Naive thymus-derived CD8-positive, alpha-beta T cell (primary cell): ENCODE measurements around the gene TNF. TPM values are rescaled to one million over a fixed set of nuclear protein-coding genes. Genes with fewer than 3 reads are reported as not detected.

Experiments
- ATAC-seq, 2 donors: fragments of 150-1000 bp; cut with Tn5 transposase in 1 of 2; sonication (Bioruptor Pico), chemical (Tn5 transposase) in 1 of 2; 1 replicate in 1 of 2; 2 replicates in 1 of 2; pipeline ENCODE4 v1.10.0; 2021; ENCODE audit warnings: mild to moderate bottlenecking in 2 of 2, moderate library complexity in 2 of 2
- POLR2A ChIA-PET: fragments of 350-600 bp; sonication (Branson Sonifier 250); formaldehyde crosslinking; loops from one replicate; lab custom pipeline; 2021; ENCODE audit warnings: antibody characterized with exemption; lab: Charles Lee
- DNase-seq, 10 donors: peaks; one replicate each; pipeline versions ENCODE4 v3.0.0 to v3.0.0-alpha.2; 2020 to 2022
- H3K27ac Mint-ChIP-seq, 10 donors: one replicate each; pipeline ENCODE4 v1.8.0; 2020 to 2022; ENCODE audit warnings: mild to moderate bottlenecking in 10 of 10, mixed read lengths in 10 of 10, moderate library complexity in 4 of 10, inconsistent platforms in 1 of 10
- H3K27me3 Mint-ChIP-seq, 5 donors: one replicate each; pipeline ENCODE4 v1.8.0; 2021 to 2022; ENCODE audit warnings: mixed read lengths in 5 of 5
- H3K36me3 Mint-ChIP-seq, 3 donors: one replicate each; pipeline ENCODE4 v1.8.0; 2020 to 2022; ENCODE audit warnings: mixed read lengths in 3 of 3, mild to moderate bottlenecking in 2 of 3, inconsistent platforms in 1 of 3
- H3K4me1 Mint-ChIP-seq, 4 donors: one replicate each; pipeline ENCODE4 v1.8.0; 2021 to 2022; ENCODE audit warnings: mixed read lengths in 4 of 4
- H3K4me3 Mint-ChIP-seq, 10 donors: one replicate each; pipeline ENCODE4 v1.8.0; 2020 to 2022; ENCODE audit warnings: mild to moderate bottlenecking in 10 of 10, mixed read lengths in 10 of 10, moderate library complexity in 6 of 10, inconsistent platforms in 1 of 10
- H3K9me3 Mint-ChIP-seq, 9 donors: one replicate each; pipeline ENCODE4 v1.8.0; 2020 to 2022; ENCODE audit warnings: mixed read lengths in 9 of 9, mild to moderate bottlenecking in 3 of 9, inconsistent platforms in 1 of 9, moderate library complexity in 1 of 9
- polyA plus RNA-seq, 3 donors: library from polyadenylated mRNA; unstranded; fragments of 300-500 nt; fragmentation: Illumina TruSeq; gene quantifications; one replicate each; pipeline ENCODE4 v1.2.3, GENCODE V29; 2021
- total RNA-seq, 8 experiments: library from RNA in 2 of 8; stranded (reverse) in 2 of 8; gene quantifications; one replicate each; pipeline ENCODE4 v1.2.3 and lab custom pipeline; 2021 to 2026

The TNF gene
- total and polyA plus RNA-seq, 5 experiments from 2014 or later, result 0.11 to 2.3 (median 0.53) TPM

GRCh38 chr6:31575952-31576685 is 754 bp downstream of the TNF start:
- DNase-seq, result peak in 1 of 10 donors; percentile 41

GRCh38 chr6:31576897-31577578 is 1.7 kb downstream of the TNF start:
- DNase-seq (peak in 1 of 10 donors; percentile 52), ATAC-seq (no peak)
- peaks cover 7 to 14% (median 12%) of the 10 kb centered on the region in 3 donors for H3K36me3 Mint-ChIP-seq
- POLR2A ChIA-PET, result interaction anchor here (1.0 to 38.0 kb wide), 6 partner anchors 5 to 395 kb away, joined by 3 to 1584 read pairs (median 38); partner anchors contain the start of genes ATP6V1G2, DDX39B, DXO and LST1
- H3K27ac Mint-ChIP-seq, result peak overlapping the region; percentile 51 to 100 (median 98)
- peak overlapping the region; percentile 41 to 91 (median 83) for H3K4me3 Mint-ChIP-seq
- H3K9me3 Mint-ChIP-seq, result no peaks in the 10 kb centered on the region
- H3K4me1 Mint-ChIP-seq, result peaks cover 45 to 87% (median 81%) of the 10 kb centered on the region in 4 donors
- no peaks in the 10 kb centered on the region for H3K27me3 Mint-ChIP-seq

More at GRCh38 chr6:31575952-31576685, 754 bp downstream of the TNF start:
- Mint-ChIP-seq H3K4me1 (peaks cover 49 to 94% (median 88%) of the 10 kb centered on the region in 4 donors), H3K27me3 (no peaks in the 10 kb centered on the region), H3K4me3 (peak overlapping the region; percentile 52 to 91 (median 83)), H3K36me3 (peaks cover 3 to 11% (median 4%) of the 10 kb centered on the region in 3 donors), H3K27ac (peak overlapping the region; percentile 81 to 100 (median 98)), H3K9me3 (no peaks in the 10 kb centered on the region)
- POLR2A ChIA-PET, result interaction anchor here (1.1 to 38.0 kb wide), 5 partner anchors 4 to 139 kb away, joined by 3 to 1584 read pairs (median 68); partner anchors contain the start of genes ATP6V1G2, DDX39B, LST1 and LTA
- no peak for ATAC-seq

DNA sequence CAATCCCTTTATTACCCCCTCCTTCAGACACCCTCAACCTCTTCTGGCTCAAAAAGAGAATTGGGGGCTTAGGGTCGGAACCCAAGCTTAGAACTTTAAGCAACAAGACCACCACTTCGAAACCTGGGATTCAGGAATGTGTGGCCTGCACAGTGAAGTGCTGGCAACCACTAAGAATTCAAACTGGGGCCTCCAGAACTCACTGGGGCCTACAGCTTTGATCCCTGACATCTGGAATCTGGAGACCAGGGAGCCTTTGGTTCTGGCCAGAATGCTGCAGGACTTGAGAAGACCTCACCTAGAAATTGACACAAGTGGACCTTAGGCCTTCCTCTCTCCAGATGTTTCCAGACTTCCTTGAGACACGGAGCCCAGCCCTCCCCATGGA is 2.2 kb downstream of the TNF start:
- H3K36me3 Mint-ChIP-seq, result peaks cover 7 to 12% (median 12%) of the 10 kb centered on the region in 3 donors
- DNase-seq (peak in 1 of 10 donors; percentile 18), ATAC-seq (no peak)
- H3K4me3 Mint-ChIP-seq, result peak overlapping the region in 5 of 10 donors; percentile 12 to 89 (median 52)
- POLR2A ChIA-PET, result interaction anchor here (1.0 to 38.0 kb wide), 5 partner anchors 6 to 395 kb away, joined by 4 to 1584 read pairs (median 68); partner anchors contain the start of genes ATP6V1G2, DDX39B, DXO and LST1
- no peaks in the 10 kb centered on the region for H3K9me3 Mint-ChIP-seq
- peak overlapping the region in 6 of 10 donors; percentile 22 to 100 (median 84) for H3K27ac Mint-ChIP-seq
- peaks cover 44 to 87% (median 81%) of the 10 kb centered on the region in 4 donors for H3K4me1 Mint-ChIP-seq
- no peaks in the 10 kb centered on the region for H3K27me3 Mint-ChIP-seq

DNA sequence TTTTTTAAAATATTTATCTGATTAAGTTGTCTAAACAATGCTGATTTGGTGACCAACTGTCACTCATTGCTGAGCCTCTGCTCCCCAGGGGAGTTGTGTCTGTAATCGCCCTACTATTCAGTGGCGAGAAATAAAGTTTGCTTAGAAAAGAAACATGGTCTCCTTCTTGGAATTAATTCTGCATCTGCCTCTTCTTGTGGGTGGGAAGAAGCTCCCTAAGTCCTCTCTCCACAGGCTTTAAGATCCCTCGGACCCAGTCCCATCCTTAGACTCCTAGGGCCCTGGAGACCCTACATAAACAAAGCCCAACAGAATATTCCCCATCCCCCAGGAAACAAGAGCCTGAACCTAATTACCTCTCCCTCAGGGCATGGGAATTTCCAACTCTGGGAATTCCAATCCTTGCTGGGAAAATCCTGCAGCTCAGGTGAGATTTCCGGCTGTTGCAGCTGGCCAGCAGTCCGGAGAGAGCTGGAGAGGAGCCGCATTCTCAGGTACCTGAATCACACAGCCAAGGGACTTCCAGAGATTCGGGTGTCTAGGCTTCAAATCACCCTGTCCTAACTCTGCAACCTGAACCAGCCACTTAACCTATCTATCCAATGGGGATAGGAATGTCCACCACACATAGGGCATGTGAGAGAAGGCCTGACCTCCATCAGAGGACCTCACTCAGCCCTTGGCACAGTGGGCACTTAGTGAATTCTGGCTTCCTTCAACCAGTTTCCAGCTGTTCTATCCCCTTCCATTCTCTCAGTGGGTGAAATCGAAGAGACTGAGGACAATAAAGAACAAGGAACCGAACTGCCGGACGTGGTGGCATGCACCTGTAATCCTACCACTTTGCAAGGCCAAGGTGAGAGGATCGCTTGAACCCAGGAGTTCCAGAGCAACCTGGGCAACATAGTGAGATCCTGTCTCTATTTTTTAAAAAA is 3.1 kb downstream of the TNF start:
- Mint-ChIP-seq H3K27ac (peak overlapping the region in 9 of 10 donors; percentile 85 to 100 (median 91)), H3K4me1 (peaks cover 40 to 87% (median 80%) of the 10 kb centered on the region in 4 donors), H3K36me3 (peaks cover 7 to 12% (median 11%) of the 10 kb centered on the region in 3 donors), H3K9me3 (no peaks in the 10 kb centered on the region), H3K4me3 (peak overlapping the region in 9 of 10 donors; percentile 6 to 99 (median 76)), H3K27me3 (no peaks in the 10 kb centered on the region)
- POLR2A ChIA-PET, result interaction anchor here (0.6 to 38.0 kb wide), 6 partner anchors 7 to 394 kb away, joined by 3 to 1584 read pairs (median 36); partner anchors contain the start of genes ATP6V1G2, DXO, LST1 and LTA
- DNase-seq (peak in 1 of 10 donors; percentile 22), ATAC-seq (no peak)

GRCh38 chr6:31579119-31579505 is 3.7 kb downstream of the TNF start:
- H3K4me3 Mint-ChIP-seq, result peak overlapping the region in 9 of 10 donors; percentile 56 to 99 (median 98)
- peaks cover 34 to 87% (median 76%) of the 10 kb centered on the region in 4 donors for H3K4me1 Mint-ChIP-seq
- H3K27ac Mint-ChIP-seq, result peak overlapping the region; percentile 85 to 100 (median 95)
- H3K9me3 Mint-ChIP-seq, result no peaks in the 10 kb centered on the region
- POLR2A ChIA-PET, result interaction anchor here (1.2 to 38.0 kb wide), 5 partner anchors 6 to 42 kb away, joined by 3 to 1584 read pairs (median 68); partner anchors contain the start of genes ATP6V1G2, LST1, LTA and LTB
- peak in 1 of 10 donors; percentile 24 for DNase-seq
- ATAC-seq, result no peak
- peaks cover 7 to 12% (median 11%) of the 10 kb centered on the region in 3 donors for H3K36me3 Mint-ChIP-seq
- no peaks in the 10 kb centered on the region for H3K27me3 Mint-ChIP-seq

DNA sequence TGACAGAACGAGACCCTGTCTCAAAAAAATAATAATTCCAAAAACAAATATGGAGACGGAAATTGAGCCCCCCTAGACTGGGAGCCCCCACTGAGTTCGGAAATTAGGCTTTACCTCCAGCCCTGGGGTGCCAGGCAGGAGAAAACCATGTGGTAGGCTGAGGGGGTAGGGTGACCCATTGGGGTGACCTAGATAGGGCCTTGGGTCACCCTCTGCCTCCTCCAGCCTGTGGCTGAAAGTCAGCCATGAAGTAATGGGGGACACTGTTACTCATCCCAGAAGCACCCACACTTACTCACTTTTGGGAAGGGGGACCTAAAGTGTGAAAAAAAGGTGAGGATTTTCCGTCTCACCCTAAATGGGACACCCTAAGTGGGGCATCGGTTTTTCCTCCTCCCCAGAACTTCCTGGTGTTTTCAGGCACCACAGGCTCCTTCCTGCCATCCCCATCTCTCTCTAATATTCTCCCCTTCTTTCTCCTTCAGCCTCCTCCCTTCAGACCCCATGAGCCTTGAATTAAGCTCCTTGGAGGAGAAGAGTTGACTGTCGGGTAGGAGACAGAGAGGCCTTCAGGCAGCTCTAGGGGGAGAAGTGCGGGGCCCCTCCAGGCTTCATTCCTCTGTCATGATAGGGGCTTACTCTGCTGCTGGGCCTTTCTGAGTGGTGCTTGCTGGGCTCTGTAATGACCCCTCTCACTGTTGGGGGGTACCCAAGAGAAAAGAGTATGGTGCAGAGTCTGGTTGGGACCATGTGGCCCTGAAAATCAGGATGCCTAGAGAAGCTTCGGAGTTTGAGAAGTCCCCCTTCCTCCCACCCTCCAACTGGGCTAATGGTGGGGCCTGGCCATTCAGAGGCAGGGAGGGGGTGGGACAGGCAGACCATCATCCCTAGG is 4.4 kb downstream of the TNF start:
- DNase-seq, result peak in 1 of 10 donors; percentile 55
- peaks cover 31 to 87% (median 74%) of the 10 kb centered on the region in 4 donors for H3K4me1 Mint-ChIP-seq

GRCh38 chr6:31580438-31580740 is 5.0 kb downstream of the TNF start:
- H3K36me3 Mint-ChIP-seq, result peaks cover 7 to 12% (median 11%) of the 10 kb centered on the region in 3 donors
- POLR2A ChIA-PET, result interaction anchor here (0.6 to 38.0 kb wide), 15 partner anchors 5 to 307 kb away, joined by 3 to 1584 read pairs (median 20); partner anchors contain the start of genes ATP6V1G2, BAG6, CSNK2B and DDX39B
- H3K27me3 Mint-ChIP-seq, result no peaks in the 10 kb centered on the region
- peak overlapping the region; percentile 97 to 100 (median 99) for H3K4me3 Mint-ChIP-seq
- H3K9me3 Mint-ChIP-seq, result no peaks in the 10 kb centered on the region
- ATAC-seq (no peak), DNase-seq (no peak)
- H3K4me1 Mint-ChIP-seq, result peaks cover 32 to 87% (median 73%) of the 10 kb centered on the region in 4 donors
- H3K27ac Mint-ChIP-seq, result peak overlapping the region; percentile 92 to 100 (median 98)

More for the DNA sequence above, 4.4 kb downstream of the TNF start:
- Mint-ChIP-seq H3K27ac (peak overlapping the region; percentile 92 to 100 (median 98)), H3K27me3 (no peaks in the 10 kb centered on the region), H3K36me3 (peaks cover 7 to 12% (median 11%) of the 10 kb centered on the region in 3 donors), H3K4me3 (peak overlapping the region; percentile 97 to 100 (median 99)), H3K9me3 (no peaks in the 10 kb centered on the region)
- POLR2A ChIA-PET, result interaction anchor here (0.6 to 38.0 kb wide), 13 partner anchors 6 to 250 kb away, joined by 3 to 1584 read pairs (median 26); partner anchors contain the start of genes ATP6V1G2, BAG6, C6orf47 and DDX39B
- no peak for ATAC-seq

GRCh38 chr6:31580807-31581433 is 5.6 kb downstream of the TNF start:
- POLR2A ChIA-PET, result interaction anchor here (0.5 to 38.0 kb wide), 18 partner anchors 5 to 306 kb away, joined by 3 to 1584 read pairs (median 6); partner anchors contain the start of genes ATP6V1G2, BAG6, CSNK2B and DDX39B
- Mint-ChIP-seq H3K4me3 (peak overlapping the region; percentile 97 to 100 (median 99)), H3K9me3 (no peaks in the 10 kb centered on the region), H3K4me1 (peaks cover 32 to 87% (median 73%) of the 10 kb centered on the region in 4 donors), H3K36me3 (peaks cover 7 to 12% (median 11%) of the 10 kb centered on the region in 3 donors), H3K27ac (peak overlapping the region; percentile 92 to 100 (median 98)), H3K27me3 (no peaks in the 10 kb centered on the region)
- peak; percentile 79 for ATAC-seq
- peak; percentile 77 to 95 (median 90) for DNase-seq

DNA sequence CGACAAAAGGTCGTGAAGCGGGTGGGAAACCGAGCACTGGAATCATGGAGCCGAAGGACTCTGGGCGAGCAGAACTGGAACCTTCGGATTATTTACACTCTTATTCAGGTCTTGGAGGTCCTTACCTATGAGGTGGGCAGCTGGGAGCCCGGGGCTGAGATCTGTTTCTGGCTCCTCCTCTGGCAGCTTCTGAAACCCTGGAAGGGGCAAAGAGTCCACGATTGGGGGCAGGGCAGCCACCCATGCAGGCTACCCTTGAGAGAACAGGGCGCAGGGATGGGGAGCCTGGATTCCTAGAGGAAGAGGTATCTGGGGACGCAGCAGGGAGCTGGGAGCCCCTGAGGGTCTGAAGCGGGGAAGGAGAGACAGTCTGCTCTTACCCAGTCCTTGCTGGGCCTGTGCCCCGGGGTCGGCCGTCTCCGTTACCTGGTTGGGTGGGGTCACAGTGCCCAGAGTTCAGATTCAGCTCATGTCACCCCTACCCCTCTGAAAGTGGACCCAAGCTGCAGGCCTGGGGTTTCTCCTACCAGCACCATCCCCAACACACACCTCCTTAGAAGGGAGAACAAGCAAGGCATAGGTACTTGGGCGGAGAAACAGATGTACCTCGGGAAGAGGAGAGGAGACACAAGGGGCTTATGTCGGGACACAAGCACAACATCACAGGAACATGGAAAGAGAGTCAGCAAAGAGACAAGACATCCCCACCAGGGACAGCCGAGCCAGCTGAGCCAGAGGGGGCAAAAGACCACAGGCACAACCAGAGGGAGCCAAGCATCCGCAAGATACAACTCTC is 6.3 kb downstream of the TNF start:
- peak overlapping the region; percentile 97 to 100 (median 99) for H3K4me3 Mint-ChIP-seq
- H3K36me3 Mint-ChIP-seq, result peaks cover 7 to 12% (median 11%) of the 10 kb centered on the region in 3 donors
- no peaks in the 10 kb centered on the region for H3K9me3 Mint-ChIP-seq
- H3K27ac Mint-ChIP-seq, result peak overlapping the region; percentile 92 to 100 (median 98)
- no peak for ATAC-seq
- DNase-seq, result peak in 2 of 10 donors; percentile 10 to 27
- POLR2A ChIA-PET, result interaction anchor here (0.9 to 38.0 kb wide), 19 partner anchors 4 to 1390 kb away, joined by 3 to 1584 read pairs (median 8); partner anchors contain the start of genes ATP6V1G2, BAG6, DDX39B and GPANK1
- no peaks in the 10 kb centered on the region for H3K27me3 Mint-ChIP-seq
- peaks cover 31 to 87% (median 73%) of the 10 kb centered on the region in 4 donors for H3K4me1 Mint-ChIP-seq
